Measurements from ENCODE around the gene SDF4. TPM values are rescaled to one million over a fixed set of nuclear protein-coding genes. Genes with fewer than 3 reads are reported as not detected.

SDF4 gene
- total RNA-seq, 1 experiment from 2014 or later = 128 TPM

- CTCF ChIA-PET = no interaction called here
- H3K4me1 Mint-ChIP-seq (ENCODE audit: low read depth, unreplicated experiment) = peaks cover 8% of the 10 kb centered on the region
- intact Hi-C loops (cut with micrococcal nuclease; ENCODE audit: unreplicated experiment) = no loop called here
- no peaks in the 10 kb centered on the region for H3K9me3 Mint-ChIP-seq (ENCODE audit: low read depth, unreplicated experiment)
- H3K4me3 Mint-ChIP-seq (ENCODE audit: low read depth, unreplicated experiment) = no peak overlapping the region
- DNase-seq = no peak
- BruUV-seq (replicated peaks) = no TSS peak
- H3K27ac Mint-ChIP-seq (ENCODE audit: unreplicated experiment) = no peak overlapping the region
- TF ChIP-seq CTCF (IDR thresholded peaks at IDR 0.05; ENCODE audit: unreplicated experiment) = no peak
- peaks cover 24% of the 10 kb centered on the region for H3K27me3 Mint-ChIP-seq (ENCODE audit: unreplicated experiment)
- no peaks in the 10 kb centered on the region for H3K36me3 Mint-ChIP-seq (ENCODE audit: insufficient read depth, unreplicated experiment)
These were observed 28.0 kb downstream of the SDF4 start for GRCh38 chr1:1203561-1204424.

DNA sequence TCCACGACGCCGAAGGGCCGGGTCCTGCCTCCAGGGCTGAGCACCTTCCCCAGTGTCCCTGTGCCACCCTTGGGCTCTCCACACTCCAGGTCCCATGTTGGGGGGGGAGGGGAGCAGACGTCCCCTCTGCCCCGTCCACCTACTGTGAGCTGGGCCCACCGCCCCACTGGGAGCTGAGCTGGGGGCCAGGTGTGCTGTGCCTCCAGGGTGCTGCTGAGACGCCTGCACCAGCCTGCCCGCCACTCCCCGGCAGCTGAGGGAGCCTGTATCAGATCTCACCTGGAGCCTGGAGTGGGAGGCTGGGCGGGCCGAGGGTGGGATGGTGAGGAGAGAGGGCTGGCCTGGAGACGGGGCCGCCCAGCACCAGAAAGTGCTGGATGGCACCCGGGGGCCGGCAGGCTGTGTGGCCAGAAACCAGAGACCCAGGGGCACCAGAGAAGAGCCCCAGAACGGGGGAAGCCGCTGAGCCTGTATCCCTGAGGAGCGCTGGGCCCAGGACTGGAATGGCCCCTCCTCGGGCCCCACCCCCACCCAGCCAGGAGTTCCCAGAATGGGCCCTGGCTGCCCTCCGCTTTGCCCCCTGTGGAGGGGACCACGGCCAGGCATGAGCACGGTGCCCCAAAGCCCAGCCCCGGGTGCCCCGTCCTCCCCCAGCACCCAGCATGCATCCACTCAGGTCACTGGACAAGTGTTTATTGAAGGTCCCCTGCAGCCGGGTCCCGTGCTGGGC, 28.8 kb downstream of the SDF4 start:
- DNase-seq = no peak
- H3K36me3 Mint-ChIP-seq (ENCODE audit: insufficient read depth, unreplicated experiment) = no peaks in the 10 kb centered on the region

DNA sequence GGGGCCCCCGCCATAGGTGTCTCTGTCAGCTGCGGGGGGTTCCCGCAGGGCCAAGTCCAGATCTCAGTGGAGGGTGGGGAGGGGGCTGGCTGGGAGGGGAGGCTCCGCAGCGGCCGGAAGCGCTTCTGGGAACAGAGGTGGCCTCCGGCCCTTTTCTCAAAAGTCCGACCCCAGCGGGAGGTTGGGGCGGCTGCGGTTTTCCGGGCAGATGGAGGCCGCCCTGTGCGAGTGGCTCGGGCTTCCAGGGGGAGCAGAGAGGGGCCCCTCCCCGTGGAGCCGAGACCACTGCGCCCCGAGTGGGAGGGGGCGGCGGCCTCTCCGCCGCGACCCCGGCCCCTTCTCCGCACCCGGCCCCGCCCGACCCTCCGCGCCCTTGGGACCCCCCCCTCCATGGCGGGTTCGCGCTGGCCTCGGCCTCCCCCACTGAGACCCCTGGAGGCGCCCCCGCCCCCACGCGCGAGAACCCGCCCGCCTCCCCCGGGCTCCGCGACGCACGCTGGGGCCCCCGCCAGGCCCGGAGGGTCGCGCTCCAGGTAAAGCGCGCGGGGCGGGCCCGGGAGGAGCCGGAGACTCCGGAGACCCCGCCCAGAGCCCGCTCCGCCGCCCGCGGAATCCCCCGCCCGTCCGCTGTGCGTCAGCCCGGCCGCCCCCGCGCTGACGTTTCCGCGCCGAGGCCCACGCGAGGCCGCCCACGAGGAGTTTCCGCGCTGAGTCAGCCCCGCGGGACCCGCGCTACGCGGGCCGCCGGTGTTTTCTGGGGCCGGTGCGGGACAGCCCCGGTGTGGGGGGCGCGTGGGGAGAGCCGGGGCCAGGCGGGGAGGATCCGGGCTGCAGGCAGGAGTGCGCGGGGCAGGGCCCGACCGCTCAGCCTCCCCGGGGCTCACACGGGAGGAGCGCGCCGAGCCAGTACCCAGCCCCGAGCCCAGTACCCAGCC, 30.7 kb downstream of the SDF4 start:
- no peak overlapping the region for H3K27ac Mint-ChIP-seq (ENCODE audit: unreplicated experiment)
- CTCF ChIA-PET = no interaction called here
- H3K27me3 Mint-ChIP-seq (ENCODE audit: unreplicated experiment) = peaks cover 12% of the 10 kb centered on the region
- no peaks in the 10 kb centered on the region for H3K9me3 Mint-ChIP-seq (ENCODE audit: low read depth, unreplicated experiment)
- H3K36me3 Mint-ChIP-seq (ENCODE audit: insufficient read depth, unreplicated experiment) = no peaks in the 10 kb centered on the region
- peak; percentile 35 for DNase-seq
- intact Hi-C loops (cut with micrococcal nuclease; ENCODE audit: unreplicated experiment) = no loop called here
- no peaks in the 10 kb centered on the region for H3K4me1 Mint-ChIP-seq (ENCODE audit: low read depth, unreplicated experiment)
- BruUV-seq (replicated peaks) = no TSS peak
- H3K4me3 Mint-ChIP-seq (ENCODE audit: low read depth, unreplicated experiment) = no peak overlapping the region
- no peak for TF ChIP-seq CTCF (IDR thresholded peaks at IDR 0.05; ENCODE audit: unreplicated experiment)

More for the DNA sequence above, 28.8 kb downstream of the SDF4 start:
- CTCF ChIA-PET = no interaction called here
- Mint-ChIP-seq H3K27me3 (ENCODE audit: unreplicated experiment) (peaks cover 16% of the 10 kb centered on the region), H3K27ac (ENCODE audit: unreplicated experiment) (no peak overlapping the region), H3K4me3 (ENCODE audit: low read depth, unreplicated experiment) (no peak overlapping the region), H3K4me1 (ENCODE audit: low read depth, unreplicated experiment) (peaks cover 1% of the 10 kb centered on the region), H3K9me3 (ENCODE audit: low read depth, unreplicated experiment) (no peaks in the 10 kb centered on the region)
- intact Hi-C loops (cut with micrococcal nuclease; ENCODE audit: unreplicated experiment) = no loop called here
- TF ChIP-seq CTCF (IDR thresholded peaks at IDR 0.05; ENCODE audit: unreplicated experiment) = no peak
- no TSS peak for BruUV-seq (replicated peaks)
